Right atrium auricular region (tissue), 2 donors: Measurements from ENCODE around the gene TMEM126B. TPM values are rescaled to one million over a fixed set of nuclear protein-coding genes. Genes with fewer than 3 reads are reported as not detected.

ENCODE experiments used
- DNase-seq: peaks from one replicate; pipeline ENCODE4 v3.0.0-alpha.2; 2019; ENCODE audit warnings: low spot score
- H3K27ac ChIP-seq, 2 donors: fragments of 200-600 bp; sonication (generic); 1 replicate in 1 of 2; 2 replicates in 1 of 2; pipeline ENCODE4 v1.5.1; 2016 to 2019
- H3K27me3 ChIP-seq, 2 donors: fragments of 200-600 bp; sonication (generic); one replicate each; pipeline versions ENCODE4 v1.5.1 to v1.6.0; 2017 to 2019
- H3K36me3 ChIP-seq: fragments of 200-600 bp; sonication (generic); one replicate; pipeline ENCODE4 v1.5.1; 2016
- H3K4me1 ChIP-seq, 2 donors: fragments of 200-600 bp; sonication (generic); one replicate each; pipeline versions ENCODE4 v1.5.1 to v1.6.0; 2017 to 2019
- H3K4me3 ChIP-seq, 2 donors: fragments of 200-600 bp; sonication (generic); 1 replicate in 1 of 2; 2 replicates in 1 of 2; pipeline ENCODE4 v1.5.1; 2017 to 2019; ENCODE audit warnings: mild to moderate bottlenecking in 1 of 2, moderate library complexity in 1 of 2
- H3K9me3 ChIP-seq, 2 donors: fragments of 200-600 bp; sonication (generic); one replicate each; pipeline ENCODE4 v1.5.1; 2019
- total RNA-seq, 2 donors: library from RNA; depleted of rRNA; stranded (reverse); fragments of >200 nt; gene quantifications; one replicate each; pipeline ENCODE4 v1.1.0, GENCODE V29; 2016
- TF ChIP-seq, protein P1 (sequence below), 2 donors: fragments of 200-600 bp; sonication (generic); IDR thresholded peaks; one replicate each; pipeline ENCODE4 v1.5.1; 2019; ENCODE audit warnings: antibody characterized with exemption in 2 of 2

TMEM126B gene
- total RNA-seq, 2 donors from 2014 or later, result 37.2 to 63.7 TPM

DNA sequence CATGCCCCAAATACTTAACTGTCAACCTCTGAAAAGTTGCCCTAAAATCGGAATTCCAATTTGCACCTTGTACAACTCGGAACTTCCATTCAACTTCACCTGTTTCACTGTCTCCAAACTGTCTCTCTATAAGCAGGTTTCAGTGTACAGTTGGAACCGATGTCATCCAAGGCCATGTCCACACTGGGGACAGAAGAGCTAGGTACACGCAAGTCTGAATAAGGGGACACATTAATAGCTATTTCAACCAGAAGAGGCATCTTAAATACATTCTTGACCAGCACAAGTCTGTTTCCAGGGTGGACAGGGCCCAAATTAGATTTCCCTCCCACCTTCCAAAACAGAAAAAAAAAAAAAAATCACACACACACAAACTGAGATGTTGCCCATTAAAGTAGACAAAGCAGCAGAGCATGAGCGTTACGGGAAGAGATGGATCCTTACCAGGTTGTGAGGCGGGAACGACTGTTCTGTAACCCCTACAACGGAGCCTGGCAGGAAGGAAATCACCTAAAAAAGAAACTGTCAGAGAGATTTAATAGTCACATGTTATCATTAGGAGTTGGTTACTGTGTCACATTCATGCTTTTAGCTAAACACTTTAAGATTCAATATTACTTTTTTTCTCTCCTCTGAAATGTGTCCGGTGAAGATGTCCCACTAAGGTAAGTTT lies 34.8 kb downstream of the TMEM126B start:
- Histone ChIP-seq H3K36me3 (peaks cover 20% of the 10 kb centered on the region), H3K9me3 (no peaks in the 10 kb centered on the region), H3K27ac (peak overlapping the region; percentile 97 to 98), H3K27me3 (no peaks in the 10 kb centered on the region), H3K4me3 (peak overlapping the region; percentile 80 to 88), H3K4me1 (peaks cover 0 to 60% of the 10 kb centered on the region in 2 donors)
- DNase-seq, result no peak
- TF ChIP-seq, protein P1, sequence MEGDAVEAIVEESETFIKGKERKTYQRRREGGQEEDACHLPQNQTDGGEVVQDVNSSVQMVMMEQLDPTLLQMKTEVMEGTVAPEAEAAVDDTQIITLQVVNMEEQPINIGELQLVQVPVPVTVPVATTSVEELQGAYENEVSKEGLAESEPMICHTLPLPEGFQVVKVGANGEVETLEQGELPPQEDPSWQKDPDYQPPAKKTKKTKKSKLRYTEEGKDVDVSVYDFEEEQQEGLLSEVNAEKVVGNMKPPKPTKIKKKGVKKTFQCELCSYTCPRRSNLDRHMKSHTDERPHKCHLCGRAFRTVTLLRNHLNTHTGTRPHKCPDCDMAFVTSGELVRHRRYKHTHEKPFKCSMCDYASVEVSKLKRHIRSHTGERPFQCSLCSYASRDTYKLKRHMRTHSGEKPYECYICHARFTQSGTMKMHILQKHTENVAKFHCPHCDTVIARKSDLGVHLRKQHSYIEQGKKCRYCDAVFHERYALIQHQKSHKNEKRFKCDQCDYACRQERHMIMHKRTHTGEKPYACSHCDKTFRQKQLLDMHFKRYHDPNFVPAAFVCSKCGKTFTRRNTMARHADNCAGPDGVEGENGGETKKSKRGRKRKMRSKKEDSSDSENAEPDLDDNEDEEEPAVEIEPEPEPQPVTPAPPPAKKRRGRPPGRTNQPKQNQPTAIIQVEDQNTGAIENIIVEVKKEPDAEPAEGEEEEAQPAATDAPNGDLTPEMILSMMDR (IDR thresholded peaks at IDR 0.05), result no peak

DNA sequence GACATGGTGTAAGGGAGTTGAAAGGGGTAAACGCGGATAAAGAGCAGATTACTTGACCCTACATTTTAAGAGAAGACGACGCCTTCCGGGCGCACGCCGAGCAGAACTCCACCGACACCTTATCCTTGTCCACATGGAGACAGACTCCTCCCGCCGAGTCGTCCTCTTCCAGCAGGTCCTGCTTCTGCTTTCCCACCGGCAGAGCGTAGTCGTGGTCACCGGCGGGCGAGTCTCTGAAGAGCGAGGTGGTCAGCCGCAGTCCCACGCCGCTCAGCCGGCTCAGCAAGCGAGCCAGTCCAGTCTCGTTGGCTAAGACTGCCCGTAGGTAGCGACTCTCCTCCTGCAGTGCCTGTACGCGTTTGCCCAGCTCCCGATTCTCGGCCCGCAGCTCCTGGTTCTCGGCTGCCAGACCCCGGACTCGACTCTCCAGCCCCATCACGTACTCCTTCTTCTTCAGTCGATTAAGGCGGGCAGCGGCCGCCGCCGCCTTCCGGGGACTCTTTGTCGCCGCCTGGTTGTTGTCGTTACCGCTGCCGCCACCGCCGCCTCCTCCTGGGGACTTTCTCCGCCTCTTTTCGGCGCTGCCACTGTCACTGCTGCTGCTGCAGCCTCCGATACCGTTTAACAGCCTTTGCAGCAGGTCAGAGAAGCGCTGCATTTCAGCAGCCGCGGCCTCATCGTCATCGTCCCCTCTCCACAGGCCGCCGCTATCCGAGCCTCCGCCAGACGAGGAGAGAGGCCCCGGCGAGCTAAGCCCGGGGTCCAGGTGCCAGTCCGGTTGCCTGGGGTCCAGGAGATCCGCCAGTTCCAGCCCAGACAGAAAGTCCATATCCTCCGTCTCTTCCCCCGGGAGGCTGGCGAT lies 35.6 kb downstream of the TMEM126B start:
- Histone ChIP-seq H3K36me3 (peaks cover 13% of the 10 kb centered on the region), H3K4me3 (peak overlapping the region; percentile 80 to 88), H3K27ac (peak overlapping the region; percentile 97 to 98), H3K27me3 (no peaks in the 10 kb centered on the region), H3K4me1 (peaks cover 0 to 52% of the 10 kb centered on the region in 2 donors), H3K9me3 (no peaks in the 10 kb centered on the region)
- TF ChIP-seq, protein P1 (IDR thresholded peaks at IDR 0.05), result peak; percentile 39 to 82
- peak; percentile 84 for DNase-seq

DNA sequence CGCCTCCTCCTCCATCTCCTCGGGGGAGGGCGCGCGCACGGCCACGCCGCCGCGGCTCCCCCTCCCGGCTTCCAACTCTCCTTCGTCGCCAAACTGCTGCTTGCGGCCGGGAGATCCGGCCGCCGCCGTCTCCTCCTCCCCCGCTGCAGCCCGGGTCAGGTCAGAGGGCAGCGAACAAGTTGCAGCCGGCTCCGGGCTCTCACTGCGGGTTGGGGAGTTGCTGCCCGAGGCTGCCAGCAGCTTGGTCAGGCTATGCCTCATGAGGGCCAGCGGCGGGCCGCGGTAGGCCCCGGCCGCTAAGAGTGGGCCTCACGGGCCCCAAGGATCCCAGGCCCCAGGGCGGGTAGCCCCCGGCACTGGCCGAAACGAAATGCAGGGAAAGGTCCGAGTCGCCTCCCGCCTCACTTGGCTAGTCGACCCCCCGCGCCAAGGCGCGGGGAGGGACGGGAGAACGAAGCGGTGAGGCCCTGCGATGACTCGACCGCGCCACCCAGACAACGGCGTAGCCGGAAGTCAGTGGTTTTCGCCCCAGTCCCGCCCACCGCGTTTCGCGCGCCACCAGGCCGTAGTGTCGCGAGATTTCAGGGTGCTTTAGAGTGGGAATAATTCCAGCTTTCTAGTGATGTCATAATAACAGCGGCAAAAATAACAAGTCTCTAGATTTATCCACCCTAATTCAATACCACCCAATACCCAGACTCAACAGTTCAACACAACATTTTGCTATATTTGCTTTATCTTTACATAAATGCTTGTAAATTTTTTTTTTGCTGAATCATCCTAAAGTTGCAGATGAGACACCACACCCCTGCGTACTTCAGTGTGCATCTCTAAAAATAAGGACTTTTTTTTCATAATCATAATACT lies 36.5 kb downstream of the TMEM126B start, which contains the start of gene CREBZF:
Gene CREBZF (minus strand): TSS at position 515 of the 867 bp plus-strand sequence. CDS start 254 bp downstream, at position 261.
- H3K36me3 ChIP-seq, result peaks cover 8% of the 10 kb centered on the region
- no peaks in the 10 kb centered on the region for H3K27me3 ChIP-seq
- peaks cover 0 to 43% of the 10 kb centered on the region in 2 donors for H3K4me1 ChIP-seq
- H3K4me3 ChIP-seq, result peak within 1 kb of the TSS; percentile 80 to 88
- TF ChIP-seq, protein P1 (IDR thresholded peaks at IDR 0.05), result no peak
- H3K27ac ChIP-seq, result peak within 1 kb of the TSS; percentile 97 to 98
- no peaks in the 10 kb centered on the region for H3K9me3 ChIP-seq
- DNase-seq, result peak; percentile 96

DNA sequence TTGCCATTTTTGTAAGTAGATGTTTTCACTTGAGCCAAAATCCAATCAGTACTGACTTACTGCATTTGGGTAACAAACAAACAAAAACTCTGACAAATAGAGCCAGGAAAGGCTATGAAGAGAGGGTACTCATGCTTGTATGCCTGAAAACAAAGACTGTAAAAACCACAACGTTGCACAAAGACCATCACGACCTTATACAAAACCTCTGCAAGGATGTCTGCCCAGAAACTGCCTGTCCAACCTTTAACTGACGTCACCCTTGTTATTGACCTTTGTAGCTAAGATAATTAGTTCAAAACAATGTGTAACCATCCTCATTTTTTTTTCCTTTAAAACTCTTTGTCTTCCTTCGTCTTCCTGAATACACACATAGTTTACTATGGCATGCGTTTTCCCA lies 37.3 kb downstream of the TMEM126B start:
- Histone ChIP-seq H3K27me3 (no peaks in the 10 kb centered on the region), H3K4me3 (no peak overlapping the region), H3K4me1 (peaks cover 0 to 35% of the 10 kb centered on the region in 2 donors), H3K36me3 (no peaks in the 10 kb centered on the region), H3K9me3 (no peaks in the 10 kb centered on the region), H3K27ac (peak overlapping the region; percentile 97 to 98)
- TF ChIP-seq, protein P1 (IDR thresholded peaks at IDR 0.05), result no peak
- DNase-seq, result no peak

DNA sequence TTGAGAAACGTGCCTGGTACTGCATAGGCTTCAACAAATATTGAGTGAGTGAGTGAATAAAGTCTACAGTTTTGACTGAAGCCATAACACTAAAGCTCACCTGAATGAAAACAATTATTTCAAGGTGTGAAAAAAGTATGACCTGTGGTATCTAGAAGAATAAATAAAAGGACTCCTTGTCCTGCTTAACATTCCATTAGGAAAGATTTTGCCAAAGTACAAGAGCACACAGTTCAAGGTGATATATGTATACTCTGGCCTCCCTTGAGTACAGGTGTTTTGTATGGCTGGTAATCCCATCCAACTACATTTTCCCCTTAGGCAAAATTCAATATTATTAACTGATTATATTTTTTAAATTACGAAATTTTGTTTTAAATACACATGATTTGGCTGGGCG lies 38.3 kb downstream of the TMEM126B start:
- H3K27ac ChIP-seq, result no peak overlapping the region
- TF ChIP-seq, protein P1 (IDR thresholded peaks at IDR 0.05), result no peak
- DNase-seq, result no peak
- no peaks in the 10 kb centered on the region for H3K36me3 ChIP-seq
- no peaks in the 10 kb centered on the region for H3K27me3 ChIP-seq
- no peak overlapping the region for H3K4me3 ChIP-seq
- no peaks in the 10 kb centered on the region for H3K9me3 ChIP-seq
- peaks cover 0 to 25% of the 10 kb centered on the region in 2 donors for H3K4me1 ChIP-seq
